ENCODE data around the gene MED13. TPM values are rescaled to one million over a fixed set of nuclear protein-coding genes. Genes with fewer than 3 reads are reported as not detected.
A peak's percentile ranks its signal among the peaks of the same experiment; 100 is the strongest.

The MED13 gene
- total RNA-seq, 1 donor from 2014 or later: 54.8 TPM

DNA sequence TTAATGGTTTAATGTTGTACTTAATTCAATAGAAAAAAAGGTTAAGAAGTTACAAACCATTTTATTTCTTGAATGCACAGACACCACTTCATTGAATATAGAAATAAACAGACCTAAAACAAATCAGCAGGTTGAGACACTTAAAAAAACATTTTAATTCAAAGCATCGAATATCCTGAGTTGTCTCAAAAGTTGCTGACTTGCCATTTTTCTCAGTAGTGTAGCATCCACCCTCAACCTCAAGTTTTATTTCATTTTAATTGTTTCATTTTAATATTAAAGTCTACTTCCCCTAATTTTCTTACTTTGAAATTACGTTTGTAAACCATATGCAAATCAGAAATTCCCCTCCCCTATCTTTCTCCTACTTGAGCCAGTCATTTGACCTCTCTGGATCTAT is 5.8 kb upstream of the MED13 start:
- TF ChIP-seq, protein P1, sequence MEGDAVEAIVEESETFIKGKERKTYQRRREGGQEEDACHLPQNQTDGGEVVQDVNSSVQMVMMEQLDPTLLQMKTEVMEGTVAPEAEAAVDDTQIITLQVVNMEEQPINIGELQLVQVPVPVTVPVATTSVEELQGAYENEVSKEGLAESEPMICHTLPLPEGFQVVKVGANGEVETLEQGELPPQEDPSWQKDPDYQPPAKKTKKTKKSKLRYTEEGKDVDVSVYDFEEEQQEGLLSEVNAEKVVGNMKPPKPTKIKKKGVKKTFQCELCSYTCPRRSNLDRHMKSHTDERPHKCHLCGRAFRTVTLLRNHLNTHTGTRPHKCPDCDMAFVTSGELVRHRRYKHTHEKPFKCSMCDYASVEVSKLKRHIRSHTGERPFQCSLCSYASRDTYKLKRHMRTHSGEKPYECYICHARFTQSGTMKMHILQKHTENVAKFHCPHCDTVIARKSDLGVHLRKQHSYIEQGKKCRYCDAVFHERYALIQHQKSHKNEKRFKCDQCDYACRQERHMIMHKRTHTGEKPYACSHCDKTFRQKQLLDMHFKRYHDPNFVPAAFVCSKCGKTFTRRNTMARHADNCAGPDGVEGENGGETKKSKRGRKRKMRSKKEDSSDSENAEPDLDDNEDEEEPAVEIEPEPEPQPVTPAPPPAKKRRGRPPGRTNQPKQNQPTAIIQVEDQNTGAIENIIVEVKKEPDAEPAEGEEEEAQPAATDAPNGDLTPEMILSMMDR (conservative IDR thresholded peaks at IDR 0.05): no peak
- Mint-ChIP-seq H3K27me3 (ENCODE audit: low read depth) (no peaks in the 10 kb centered on the region), H3K36me3 (ENCODE audit: low read depth) (no peaks in the 10 kb centered on the region), H3K9me3 (no peaks in the 10 kb centered on the region), H3K4me3 (no peak overlapping the region), H3K4me1 (peaks cover 4% of the 10 kb centered on the region), H3K27ac (ENCODE audit: unreplicated experiment) (no peak overlapping the region)
- DNase-seq (ENCODE audit: low read depth, low spot score): no peak

DNA sequence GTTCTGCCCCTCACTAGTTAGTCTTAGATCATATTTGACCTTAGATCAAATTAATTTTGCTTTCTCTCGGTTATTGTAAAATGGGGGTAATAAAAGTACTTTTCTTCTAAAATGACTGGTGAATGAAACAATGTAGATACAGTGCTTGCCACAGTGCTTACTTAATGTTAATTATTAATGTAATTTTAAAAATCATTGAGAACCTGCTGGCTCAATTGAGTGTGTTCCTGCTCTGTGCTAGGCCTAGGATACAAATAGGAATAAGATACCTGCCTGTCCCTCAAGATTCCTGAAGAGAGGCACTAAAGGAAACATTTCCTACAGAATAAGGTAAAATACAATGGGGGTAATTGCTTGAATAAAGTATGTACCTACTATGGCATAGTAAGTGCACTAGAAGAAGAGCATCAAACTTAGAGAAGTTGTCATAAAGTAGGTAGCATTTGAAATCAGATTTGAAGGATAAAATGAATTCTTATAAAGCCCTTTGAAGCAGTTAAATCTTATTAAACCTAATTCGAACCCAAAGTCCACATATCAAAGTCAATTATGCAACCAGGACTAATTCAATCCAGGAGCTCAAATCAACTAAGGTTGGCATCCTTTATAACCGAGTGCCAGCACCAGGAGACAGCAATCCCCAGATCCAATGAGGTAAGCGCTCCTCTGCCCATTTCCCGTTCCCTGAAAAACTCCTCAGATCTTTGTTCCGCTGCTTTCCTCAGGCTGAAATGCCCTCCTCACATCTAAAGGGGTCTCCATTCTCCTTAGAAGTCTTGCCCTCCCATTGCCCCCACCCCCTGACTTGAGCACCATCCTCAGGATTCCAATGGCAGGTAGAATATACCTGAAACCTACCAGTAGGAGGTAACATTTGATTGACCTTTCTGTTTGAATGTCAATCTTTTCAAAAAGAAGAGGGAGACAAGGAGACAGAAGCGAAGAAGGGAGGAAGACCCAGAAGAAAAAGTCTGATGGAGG is 2.4 kb upstream of the MED13 start:
- DNase-seq (ENCODE audit: low read depth, low spot score): no peak
- no peaks in the 10 kb centered on the region for H3K36me3 Mint-ChIP-seq (ENCODE audit: low read depth)
- H3K27ac Mint-ChIP-seq (ENCODE audit: unreplicated experiment): no peak overlapping the region
- H3K9me3 Mint-ChIP-seq: no peaks in the 10 kb centered on the region
- TF ChIP-seq, protein P1 (conservative IDR thresholded peaks at IDR 0.05): no peak
- H3K27me3 Mint-ChIP-seq (ENCODE audit: low read depth): no peaks in the 10 kb centered on the region
- H3K4me3 Mint-ChIP-seq: peak overlapping the region; percentile 28
- H3K4me1 Mint-ChIP-seq: peaks cover 28% of the 10 kb centered on the region

DNA sequence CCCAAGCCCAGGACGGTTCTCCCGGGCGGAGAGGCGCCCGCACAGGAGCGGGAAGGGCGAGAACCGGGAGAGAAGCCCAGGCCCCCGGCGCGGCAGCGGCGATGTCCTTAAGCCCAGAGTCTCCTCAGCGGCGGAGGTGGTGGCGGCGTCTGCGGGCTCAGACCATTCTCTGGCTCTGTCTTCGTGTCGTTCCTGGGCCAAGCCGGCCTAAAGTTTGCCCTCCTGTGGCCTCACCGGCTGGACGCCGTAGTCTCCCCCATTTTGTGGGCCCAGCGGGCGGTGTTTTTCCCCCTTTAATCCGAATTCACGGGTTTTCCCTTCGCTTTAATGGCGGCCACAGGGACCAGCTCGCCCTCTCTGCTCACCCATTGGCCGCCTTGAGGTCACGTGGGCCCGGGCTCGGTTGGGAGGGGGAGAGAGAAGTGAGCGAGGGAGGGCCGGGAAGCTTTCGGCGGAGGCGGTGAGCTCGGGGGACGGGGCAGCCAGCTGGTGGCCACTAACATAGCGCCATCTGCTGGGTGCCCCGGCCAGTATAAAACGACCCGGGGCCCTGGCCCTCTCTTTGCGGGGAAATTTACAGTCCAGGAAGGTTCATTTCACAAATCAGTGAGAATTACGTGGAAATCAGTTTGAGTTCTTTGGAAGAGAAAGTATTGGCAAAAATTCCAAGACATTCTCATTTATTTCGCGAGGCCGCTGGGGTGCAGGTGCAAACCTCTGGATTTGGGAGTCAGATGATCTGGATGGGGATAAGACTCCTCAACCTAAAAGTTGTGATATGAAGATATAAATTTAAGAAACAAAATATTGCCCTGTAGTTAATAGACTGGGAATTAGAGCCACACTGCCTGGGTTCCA is 762 bp upstream of the MED13 start:
- DNase-seq (ENCODE audit: low read depth, low spot score): peak; percentile 98
- TF ChIP-seq, protein P1 (conservative IDR thresholded peaks at IDR 0.05): peak; percentile 96
- peaks cover 35% of the 10 kb centered on the region for H3K4me1 Mint-ChIP-seq
- no peaks in the 10 kb centered on the region for H3K27me3 Mint-ChIP-seq (ENCODE audit: low read depth)
- H3K27ac Mint-ChIP-seq (ENCODE audit: unreplicated experiment): peak overlapping the region; percentile 99
- H3K36me3 Mint-ChIP-seq (ENCODE audit: low read depth): no peaks in the 10 kb centered on the region
- peak overlapping the region; percentile 99 for H3K4me3 Mint-ChIP-seq
- no peaks in the 10 kb centered on the region for H3K9me3 Mint-ChIP-seq

DNA sequence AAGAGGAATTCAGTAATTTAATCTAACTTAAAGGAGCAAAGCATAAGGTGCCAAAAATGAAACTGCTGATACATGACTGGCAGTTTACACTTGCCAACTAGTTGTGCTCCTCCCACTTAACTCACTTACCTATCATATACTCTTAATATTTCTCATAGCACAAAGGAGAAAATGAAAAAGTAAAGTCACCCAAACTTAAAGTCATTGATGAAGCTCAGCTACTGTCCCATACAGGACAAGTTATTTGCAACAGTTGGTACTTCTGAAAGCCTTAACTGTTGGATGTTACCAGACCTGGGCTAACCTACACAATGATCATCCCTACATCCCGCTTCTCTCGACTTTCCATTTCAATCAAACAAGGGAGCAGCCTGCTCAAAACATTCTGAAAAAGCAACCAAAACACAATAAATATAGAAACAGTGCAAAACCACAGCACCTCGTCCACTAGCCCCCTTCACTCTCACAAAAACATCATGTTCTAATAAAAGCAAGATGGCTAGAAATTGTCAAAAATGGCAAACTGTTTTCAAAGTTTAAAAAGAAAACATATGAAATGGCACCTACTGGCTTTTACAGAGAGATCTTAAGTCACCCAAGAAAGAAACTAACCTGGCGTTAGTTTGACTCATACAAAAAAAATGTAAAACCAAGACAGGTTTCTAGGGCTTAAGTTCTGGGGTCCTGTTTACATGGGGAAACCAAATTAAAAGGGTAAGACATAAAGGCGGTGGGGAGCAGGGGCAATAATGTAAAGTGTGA is 868 bp downstream of the MED13 start:
- Mint-ChIP-seq H3K36me3 (ENCODE audit: low read depth) (no peaks in the 10 kb centered on the region), H3K9me3 (no peaks in the 10 kb centered on the region), H3K4me3 (peak overlapping the region; percentile 98), H3K27ac (ENCODE audit: unreplicated experiment) (peak overlapping the region; percentile 83), H3K27me3 (ENCODE audit: low read depth) (no peaks in the 10 kb centered on the region), H3K4me1 (peaks cover 38% of the 10 kb centered on the region)
- TF ChIP-seq, protein P1 (conservative IDR thresholded peaks at IDR 0.05): no peak
- DNase-seq (ENCODE audit: low read depth, low spot score): no peak

DNA sequence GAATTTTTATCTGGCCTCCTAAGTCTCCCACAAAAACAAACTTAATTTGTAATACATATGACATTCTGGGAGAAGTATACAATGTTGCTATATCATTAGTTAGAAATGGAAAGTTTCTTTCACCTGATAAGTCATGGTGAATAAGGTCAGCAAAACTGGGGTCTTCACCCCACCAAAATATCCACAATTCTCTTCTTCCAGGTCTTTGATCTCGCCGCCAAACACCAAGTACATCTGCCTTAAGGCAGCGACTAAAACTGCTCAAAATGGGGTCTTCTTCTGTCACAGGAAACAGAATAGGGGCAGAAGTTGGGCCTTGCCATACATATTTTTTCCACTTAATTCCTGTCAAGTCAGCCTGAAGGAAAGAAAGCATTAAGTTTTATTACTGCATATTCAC is 2.1 kb downstream of the MED13 start:
- Mint-ChIP-seq H3K27me3 (ENCODE audit: low read depth) (no peaks in the 10 kb centered on the region), H3K9me3 (no peaks in the 10 kb centered on the region), H3K4me1 (peaks cover 39% of the 10 kb centered on the region), H3K36me3 (ENCODE audit: low read depth) (no peaks in the 10 kb centered on the region), H3K4me3 (peak overlapping the region; percentile 98), H3K27ac (ENCODE audit: unreplicated experiment) (no peak overlapping the region)
- TF ChIP-seq, protein P1 (conservative IDR thresholded peaks at IDR 0.05): no peak
- no peak for DNase-seq (ENCODE audit: low read depth, low spot score)

Measured in neural crest cell (in vitro differentiated cells).